ENCODE results near the gene IGSF9B.

The IGSF9B gene

GRCh38 chr11:133940034-133940433 lies 16.7 kb downstream of the IGSF9B start:
- in situ Hi-C loops (cut with MboI; ENCODE audit: low sequenced_read_pairs) = no loop called here

- in situ Hi-C loops (cut with MboI; ENCODE audit: low sequenced_read_pairs) = no loop called here
Measured at GRCh38 chr11:133939558-133939957, 17.2 kb downstream of the IGSF9B start.

GRCh38 chr11:133938166-133938565 lies 18.6 kb downstream of the IGSF9B start:
- in situ Hi-C loops (cut with MboI; ENCODE audit: low sequenced_read_pairs) = no loop called here

- in situ Hi-C loops (cut with MboI; ENCODE audit: low sequenced_read_pairs) = no loop called here
Measured at GRCh38 chr11:133937468-133937867, 19.3 kb downstream of the IGSF9B start.

GRCh38 chr11:133937015-133937414 lies 19.8 kb downstream of the IGSF9B start:
- in situ Hi-C loops (cut with MboI; ENCODE audit: low sequenced_read_pairs) = no loop called here

GRCh38 chr11:133936592-133936991 lies 20.2 kb downstream of the IGSF9B start:
- in situ Hi-C loops (cut with MboI; ENCODE audit: low sequenced_read_pairs) = no loop called here

- in situ Hi-C loops (cut with MboI; ENCODE audit: low sequenced_read_pairs) = no loop called here
Measured at GRCh38 chr11:133936136-133936535, 20.6 kb downstream of the IGSF9B start.

- in situ Hi-C loops (cut with MboI; ENCODE audit: low sequenced_read_pairs) = no loop called here
Measured at GRCh38 chr11:133935551-133935910, 21.2 kb downstream of the IGSF9B start.

- in situ Hi-C loops (cut with MboI; ENCODE audit: low sequenced_read_pairs) = no loop called here
Measured at GRCh38 chr11:133934599-133935550, 21.9 kb downstream of the IGSF9B start.

GRCh38 chr11:133934096-133934495 lies 22.7 kb downstream of the IGSF9B start:
- in situ Hi-C loops (cut with MboI; ENCODE audit: low sequenced_read_pairs) = no loop called here

GRCh38 chr11:133931449-133932060 lies 25.2 kb downstream of the IGSF9B start:
- in situ Hi-C loops (cut with MboI; ENCODE audit: low sequenced_read_pairs) = no loop called here

- in situ Hi-C loops (cut with MboI; ENCODE audit: low sequenced_read_pairs) = no loop called here
Measured at GRCh38 chr11:133930767-133931448, 25.9 kb downstream of the IGSF9B start.

GRCh38 chr11:133930053-133930766 lies 26.6 kb downstream of the IGSF9B start:
- in situ Hi-C loops (cut with MboI; ENCODE audit: low sequenced_read_pairs) = no loop called here

- in situ Hi-C loops (cut with MboI; ENCODE audit: low sequenced_read_pairs) = no loop called here
Measured at GRCh38 chr11:133929401-133930052, 27.2 kb downstream of the IGSF9B start.

GRCh38 chr11:133928628-133929059 lies 28.1 kb downstream of the IGSF9B start:
- in situ Hi-C loops (cut with MboI; ENCODE audit: low sequenced_read_pairs) = no loop called here

- in situ Hi-C loops (cut with MboI; ENCODE audit: low sequenced_read_pairs) = no loop called here
Measured at GRCh38 chr11:133927690-133928627, 28.8 kb downstream of the IGSF9B start.

- in situ Hi-C loops (cut with MboI; ENCODE audit: low sequenced_read_pairs) = no loop called here
Measured at GRCh38 chr11:133926466-133927246, 30.1 kb downstream of the IGSF9B start.

GRCh38 chr11:133925756-133926155 lies 31.0 kb downstream of the IGSF9B start:
- in situ Hi-C loops (cut with MboI; ENCODE audit: low sequenced_read_pairs) = no loop called here

GRCh38 chr11:133924661-133925060 lies 32.1 kb downstream of the IGSF9B start:
- in situ Hi-C loops (cut with MboI; ENCODE audit: low sequenced_read_pairs) = no loop called here

All from HL-60/S4 treated with phorbol 12-myristate 13-acetate at 8.2 ng/mL for 4 days and 3 days (cell line).